Lower leg skin (tissue), 4 donors: ENCODE results near the gene CELF1. TPM values are rescaled to one million over a fixed set of nuclear protein-coding genes. Genes with fewer than 3 reads are reported as not detected.

Source experiments
- DNase-seq, 2 donors: peaks; one replicate each; pipeline ENCODE4 v3.0.0-alpha.2; 2019; ENCODE audit warnings: low spot score in 2 of 2
- H3K4me3 ChIP-seq: fragments of 200-600 bp; sonication (generic); 2 replicates; pipeline ENCODE4 v1.5.1; 2017; ENCODE audit warnings: mild to moderate bottlenecking, low read depth; ENCODE audit not compliant: poor library complexity, severe bottlenecking
- POLR2A ChIP-seq, 2 donors: fragments of 450-650 bp; IDR thresholded peaks; one replicate each; pipeline ENCODE4 v1.6.1; 2016 to 2017; ENCODE audit warnings: antibody characterized with exemption in 2 of 2, mild to moderate bottlenecking in 1 of 2, moderate library complexity in 1 of 2
- WGBS, 2 donors: methylation state at CpG; one replicate each; pipeline ENCODE4 v1.1.5; 2018; 5-methylcytosine and 5-hydroxymethylcytosine counted together
- intact Hi-C: fragments of 100-400 bp; cut with DNase I; formaldehyde crosslinking; loops from one replicate; pipeline ENCODE4 v1.15.0; 2023; ENCODE audit warnings: low total_unique reads
- total RNA-seq, 4 donors: library from RNA; depleted of rRNA; stranded (reverse); fragments of >200 nt; gene quantifications; one replicate each; pipeline ENCODE4 v1.1.0, GENCODE V29; 2016
- TF ChIP-seq, protein P1 (sequence below), 3 donors: fragments of 450-650 bp; IDR thresholded peaks; one replicate each; pipeline ENCODE4 v1.5.1; 2016; ENCODE audit warnings: antibody characterized with exemption in 3 of 3, mild to moderate bottlenecking in 3 of 3, moderate library complexity in 2 of 3

Gene CELF1
- total RNA-seq, 4 donors from 2014 or later = 58.1 to 87.1 (median 78.5) TPM

DNA sequence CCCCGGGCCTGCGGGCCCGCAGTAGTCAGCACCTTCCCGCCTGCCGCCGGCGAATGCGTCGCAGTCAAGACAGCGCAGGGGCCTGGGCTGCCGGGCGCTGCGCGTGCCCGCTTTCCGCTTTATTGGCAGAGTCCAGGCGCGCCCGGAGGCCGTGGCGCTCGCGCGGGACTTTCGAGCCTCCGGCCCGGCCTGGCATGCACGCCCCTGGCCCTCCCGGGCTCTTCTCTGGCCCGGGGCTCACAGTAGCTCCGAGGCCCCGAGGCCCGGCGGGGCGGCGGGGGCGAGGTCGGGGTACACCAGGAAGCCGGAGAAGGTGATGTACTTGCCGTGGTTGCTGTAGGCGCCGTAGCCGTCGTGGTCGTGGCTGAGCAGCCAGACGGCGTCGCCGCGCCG lies 36.6 kb upstream of the CELF1 start:
- intact Hi-C loops = no loop called here
- TF ChIP-seq, protein P1, sequence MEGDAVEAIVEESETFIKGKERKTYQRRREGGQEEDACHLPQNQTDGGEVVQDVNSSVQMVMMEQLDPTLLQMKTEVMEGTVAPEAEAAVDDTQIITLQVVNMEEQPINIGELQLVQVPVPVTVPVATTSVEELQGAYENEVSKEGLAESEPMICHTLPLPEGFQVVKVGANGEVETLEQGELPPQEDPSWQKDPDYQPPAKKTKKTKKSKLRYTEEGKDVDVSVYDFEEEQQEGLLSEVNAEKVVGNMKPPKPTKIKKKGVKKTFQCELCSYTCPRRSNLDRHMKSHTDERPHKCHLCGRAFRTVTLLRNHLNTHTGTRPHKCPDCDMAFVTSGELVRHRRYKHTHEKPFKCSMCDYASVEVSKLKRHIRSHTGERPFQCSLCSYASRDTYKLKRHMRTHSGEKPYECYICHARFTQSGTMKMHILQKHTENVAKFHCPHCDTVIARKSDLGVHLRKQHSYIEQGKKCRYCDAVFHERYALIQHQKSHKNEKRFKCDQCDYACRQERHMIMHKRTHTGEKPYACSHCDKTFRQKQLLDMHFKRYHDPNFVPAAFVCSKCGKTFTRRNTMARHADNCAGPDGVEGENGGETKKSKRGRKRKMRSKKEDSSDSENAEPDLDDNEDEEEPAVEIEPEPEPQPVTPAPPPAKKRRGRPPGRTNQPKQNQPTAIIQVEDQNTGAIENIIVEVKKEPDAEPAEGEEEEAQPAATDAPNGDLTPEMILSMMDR (IDR thresholded peaks at IDR 0.05) = no peak
- no peak for TF ChIP-seq POLR2A (IDR thresholded peaks at IDR 0.05)
- H3K4me3 ChIP-seq = no peak overlapping the region
- DNase-seq = no peak
- 64 to 67% methylated on average over 26 to 42 of the region's 51 CpGs for WGBS, 2 donors

DNA sequence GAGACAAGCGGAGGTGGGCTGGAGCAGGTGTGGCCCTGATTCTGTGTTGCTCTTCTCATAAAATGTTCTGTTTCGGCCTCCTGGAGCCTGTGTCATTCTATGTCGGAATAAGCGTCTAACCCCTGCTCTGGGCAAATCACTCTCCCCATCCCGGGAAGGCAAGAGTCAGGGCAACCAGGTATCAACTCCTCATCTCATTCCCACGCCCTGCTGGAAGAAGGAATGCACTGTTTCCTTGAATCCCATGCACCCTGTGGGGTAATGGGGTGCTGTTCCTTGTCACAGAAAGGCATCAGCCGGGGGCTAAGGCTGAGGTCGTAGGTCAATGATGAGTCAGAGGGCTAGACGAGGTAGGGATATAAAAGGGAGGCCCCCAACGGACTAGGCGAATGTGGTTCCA lies 36.2 kb upstream of the CELF1 start:
- no peak for DNase-seq
- TF ChIP-seq POLR2A (IDR thresholded peaks at IDR 0.05) = no peak
- TF ChIP-seq, protein P1 (IDR thresholded peaks at IDR 0.05) = no peak
- H3K4me3 ChIP-seq = no peak overlapping the region
- 85 to 90% methylated on average over 11 of the region's 11 CpGs for WGBS, 2 donors
- intact Hi-C loops = no loop called here

DNA sequence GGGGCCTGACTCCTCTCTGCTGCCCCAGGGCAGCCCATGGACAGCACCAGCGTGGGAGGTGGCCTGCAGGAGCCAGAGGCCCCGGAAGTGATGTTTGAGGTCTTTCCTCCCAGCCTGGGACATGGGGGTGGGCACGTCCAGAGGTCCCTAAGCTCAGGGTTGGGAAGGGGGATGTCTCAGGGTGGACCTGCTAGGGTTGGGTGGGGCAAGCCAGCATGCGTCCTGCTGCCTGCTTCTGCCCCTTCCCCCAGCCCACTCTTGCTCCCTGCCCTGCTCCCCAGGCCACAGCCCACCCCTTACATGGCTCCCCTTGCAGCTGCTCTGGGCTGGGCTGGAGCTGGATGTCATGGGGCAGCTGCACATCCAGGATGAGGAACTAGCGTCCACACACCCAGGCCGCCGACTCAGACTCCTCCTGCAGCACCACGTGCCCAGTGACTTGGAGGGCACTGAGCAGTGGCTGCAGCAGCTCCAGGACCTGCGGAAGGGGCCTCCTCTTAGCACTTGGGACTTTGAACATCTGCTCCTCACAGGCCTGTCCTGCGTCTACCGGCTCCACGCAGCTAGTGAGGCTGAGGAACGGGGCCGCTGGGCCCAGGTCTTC lies 34.9 kb upstream of the CELF1 start:
- TF ChIP-seq, protein P1 (IDR thresholded peaks at IDR 0.05) = no peak
- no peak for TF ChIP-seq POLR2A (IDR thresholded peaks at IDR 0.05)
- intact Hi-C loops = no loop called here
- no peak overlapping the region for H3K4me3 ChIP-seq
- 60 to 61% methylated on average over 11 to 14 of the region's 14 CpGs for WGBS, 2 donors
- peak; percentile 60 to 93 for DNase-seq

DNA sequence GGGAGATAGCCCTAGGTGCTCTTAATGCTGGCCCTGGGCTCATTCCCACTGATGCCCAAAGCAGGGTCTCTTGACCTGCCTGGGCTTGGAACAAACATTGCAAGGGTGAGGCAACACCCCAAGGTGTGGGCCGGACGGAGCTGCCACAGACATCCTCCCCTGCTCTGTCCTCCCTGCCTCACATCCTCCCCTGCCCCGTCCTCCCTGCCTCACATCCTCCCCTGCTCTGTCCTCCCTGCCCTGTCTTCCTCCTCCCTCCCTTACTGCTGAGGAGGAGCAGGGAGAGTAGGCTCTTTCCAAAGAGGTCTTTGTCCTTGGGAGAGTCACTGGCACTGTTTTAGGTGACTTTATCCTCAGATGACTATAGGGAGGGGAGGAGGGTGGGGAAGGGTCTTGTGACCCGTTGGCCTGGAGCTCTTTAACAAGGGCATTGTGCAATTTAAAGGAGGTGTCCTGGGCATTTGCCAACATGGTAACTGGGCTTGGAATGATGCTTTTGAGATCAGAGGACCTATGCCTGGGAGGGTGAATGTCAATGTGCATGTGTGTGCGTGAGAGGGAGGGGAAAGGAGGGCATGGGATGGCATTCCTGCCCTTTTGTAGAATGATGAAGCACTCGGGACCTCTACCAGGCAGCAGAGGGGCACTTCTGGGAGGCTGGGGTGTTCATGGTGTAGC lies 34.2 kb upstream of the CELF1 start:
- H3K4me3 ChIP-seq = no peak overlapping the region
- peak in 1 of 2 donors; percentile 58 for DNase-seq
- intact Hi-C loops = no loop called here
- WGBS, 2 donors = 40 to 45% methylated on average over 6 of the region's 6 CpGs
- TF ChIP-seq POLR2A (IDR thresholded peaks at IDR 0.05) = no peak
- TF ChIP-seq, protein P1 (IDR thresholded peaks at IDR 0.05) = no peak

DNA sequence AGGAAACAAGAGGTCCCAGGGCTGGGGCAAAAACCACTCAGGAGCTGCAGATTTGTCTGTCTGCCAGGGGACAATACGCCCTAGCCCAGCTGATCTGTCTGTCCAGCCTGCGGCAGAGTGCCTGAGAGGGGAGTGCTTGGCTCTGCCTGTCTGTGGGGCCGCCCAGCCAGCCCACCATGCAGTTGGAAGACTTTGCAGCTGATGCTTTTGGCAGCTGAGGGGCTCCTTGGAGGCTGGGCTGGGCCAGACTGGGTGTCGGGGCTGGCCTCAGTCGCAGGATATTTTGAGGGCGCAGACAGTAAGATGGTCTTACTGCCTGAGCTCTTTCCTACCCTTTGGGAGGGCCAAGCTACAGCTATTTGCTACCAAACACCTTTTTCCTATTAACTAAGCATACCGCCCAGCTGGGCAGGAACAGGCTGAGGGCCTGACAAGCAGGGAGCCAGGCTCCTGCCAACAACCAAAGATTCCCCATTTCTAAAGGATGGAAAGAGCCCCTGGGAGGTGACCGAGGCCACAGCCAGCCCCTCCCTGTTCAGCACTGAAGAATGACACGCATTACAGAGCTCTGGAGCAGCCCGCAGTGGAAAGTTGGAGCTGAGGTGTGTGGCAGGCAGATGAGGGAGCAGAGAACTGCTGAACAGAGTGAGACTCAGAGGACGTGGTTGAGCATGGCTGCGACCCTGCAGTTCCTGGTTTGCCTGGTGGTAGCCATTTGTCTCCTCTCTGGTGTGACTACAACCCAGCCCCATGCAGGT lies 33.3 kb upstream of the CELF1 start, which contains the start of gene FAM180B:
FAM180B (plus strand) TSS at position 581 of the 758 bp plus-strand sequence; CDS start at position 672, 91 bp downstream.
- no peak within 1 kb of the TSS for H3K4me3 ChIP-seq
- DNase-seq = no peak
- TF ChIP-seq, protein P1 (IDR thresholded peaks at IDR 0.05) = no peak
- TF ChIP-seq POLR2A (IDR thresholded peaks at IDR 0.05) = no peak
- WGBS, 2 donors = 37 to 76% methylated on average over 6 to 12 of the region's 12 CpGs
- intact Hi-C loops = no loop called here
